ENCODE measurements around the gene DCC.

The DCC gene

DNA sequence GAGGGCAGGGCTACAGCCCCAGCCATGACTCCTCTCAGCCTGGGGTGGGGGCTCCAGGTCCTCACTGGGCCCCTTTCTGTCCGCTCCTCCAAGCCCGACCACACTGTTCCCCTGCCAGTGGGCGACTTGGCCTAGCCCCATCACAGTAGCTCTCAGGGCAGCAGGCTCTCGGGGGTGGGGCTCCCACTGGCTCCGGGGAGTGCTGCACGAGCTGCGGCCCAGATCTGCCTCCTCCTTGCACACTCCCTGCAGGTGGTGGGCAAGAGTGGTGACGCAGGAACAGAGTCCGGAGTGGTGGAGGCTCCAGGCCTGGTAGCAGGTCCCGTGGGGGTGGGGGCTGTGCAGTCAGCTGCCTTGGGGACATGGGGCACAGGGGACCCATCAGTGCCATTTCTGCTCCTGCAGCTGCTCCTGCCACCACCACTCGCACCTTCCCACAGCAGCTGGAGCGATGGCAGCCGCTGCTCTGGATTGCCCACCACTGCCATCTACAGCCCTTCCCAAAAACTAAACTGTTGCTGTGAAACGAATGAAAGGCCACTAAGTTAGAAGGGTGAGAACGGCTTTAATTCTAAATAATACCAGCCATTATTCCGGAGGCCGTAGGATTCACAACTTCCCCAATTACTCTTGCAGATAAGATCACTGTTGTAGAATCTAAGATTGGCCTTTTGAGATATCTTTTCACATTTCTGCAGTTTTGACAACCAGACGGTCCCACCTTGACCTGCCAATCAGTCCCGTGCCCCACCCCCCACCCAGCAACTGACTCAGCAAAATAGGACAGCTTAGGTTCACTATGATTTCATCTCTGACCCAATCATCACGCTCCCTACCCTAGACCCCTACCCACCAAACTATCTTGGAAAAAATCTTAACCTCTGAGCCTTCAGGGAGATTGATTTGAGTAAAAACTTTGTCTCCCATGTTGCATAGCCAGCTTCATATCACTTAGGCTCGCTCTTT is 530.2 kb downstream of the DCC start:
- Histone ChIP-seq H3K79me2 (no peaks in the 10 kb centered on the region), H3K9ac (no peak overlapping the region), H2AFZ (no peak overlapping the region), H3K27me3 (ENCODE audit: control insufficient read depth, insufficient read depth, low read length) (no peaks in the 10 kb centered on the region), H3K36me3 (ENCODE audit: control insufficient read depth, insufficient read depth, low read length) (no peaks in the 10 kb centered on the region), H3K4me1 (no peaks in the 10 kb centered on the region), H3K9me3 (ENCODE audit: control insufficient read depth, low read length) (no peaks in the 10 kb centered on the region), H3K27ac (no peak overlapping the region), H3K4me3 (ENCODE audit: low read depth, low read length) (no peak overlapping the region), H3K4me2 (ENCODE audit: low read length) (no peak overlapping the region)
- TF ChIP-seq, protein P1, sequence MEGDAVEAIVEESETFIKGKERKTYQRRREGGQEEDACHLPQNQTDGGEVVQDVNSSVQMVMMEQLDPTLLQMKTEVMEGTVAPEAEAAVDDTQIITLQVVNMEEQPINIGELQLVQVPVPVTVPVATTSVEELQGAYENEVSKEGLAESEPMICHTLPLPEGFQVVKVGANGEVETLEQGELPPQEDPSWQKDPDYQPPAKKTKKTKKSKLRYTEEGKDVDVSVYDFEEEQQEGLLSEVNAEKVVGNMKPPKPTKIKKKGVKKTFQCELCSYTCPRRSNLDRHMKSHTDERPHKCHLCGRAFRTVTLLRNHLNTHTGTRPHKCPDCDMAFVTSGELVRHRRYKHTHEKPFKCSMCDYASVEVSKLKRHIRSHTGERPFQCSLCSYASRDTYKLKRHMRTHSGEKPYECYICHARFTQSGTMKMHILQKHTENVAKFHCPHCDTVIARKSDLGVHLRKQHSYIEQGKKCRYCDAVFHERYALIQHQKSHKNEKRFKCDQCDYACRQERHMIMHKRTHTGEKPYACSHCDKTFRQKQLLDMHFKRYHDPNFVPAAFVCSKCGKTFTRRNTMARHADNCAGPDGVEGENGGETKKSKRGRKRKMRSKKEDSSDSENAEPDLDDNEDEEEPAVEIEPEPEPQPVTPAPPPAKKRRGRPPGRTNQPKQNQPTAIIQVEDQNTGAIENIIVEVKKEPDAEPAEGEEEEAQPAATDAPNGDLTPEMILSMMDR (IDR thresholded peaks at IDR 0.05): no peak

DNA sequence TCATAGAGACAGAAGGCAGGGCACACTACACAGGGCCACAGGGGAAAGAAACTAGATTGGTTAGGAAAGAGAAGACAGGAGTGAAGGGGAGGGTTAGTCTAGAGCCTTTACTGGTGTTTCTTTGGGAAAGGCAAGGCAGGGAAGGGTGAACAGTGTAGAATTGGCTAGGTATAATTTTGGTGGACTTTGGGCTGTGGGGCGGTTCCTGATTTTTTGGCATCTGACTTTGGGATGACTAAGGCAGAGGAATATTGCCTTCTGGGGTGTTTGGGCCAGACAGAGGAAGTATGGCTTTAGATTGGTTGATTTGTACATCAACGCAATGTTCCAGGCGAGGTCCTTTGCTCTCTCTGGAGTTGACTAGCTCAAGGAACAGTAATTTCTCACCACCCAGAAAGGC is 534.8 kb downstream of the DCC start:
- TF ChIP-seq, protein P1 (IDR thresholded peaks at IDR 0.05): no peak
- no peak overlapping the region for H2AFZ ChIP-seq

DNA sequence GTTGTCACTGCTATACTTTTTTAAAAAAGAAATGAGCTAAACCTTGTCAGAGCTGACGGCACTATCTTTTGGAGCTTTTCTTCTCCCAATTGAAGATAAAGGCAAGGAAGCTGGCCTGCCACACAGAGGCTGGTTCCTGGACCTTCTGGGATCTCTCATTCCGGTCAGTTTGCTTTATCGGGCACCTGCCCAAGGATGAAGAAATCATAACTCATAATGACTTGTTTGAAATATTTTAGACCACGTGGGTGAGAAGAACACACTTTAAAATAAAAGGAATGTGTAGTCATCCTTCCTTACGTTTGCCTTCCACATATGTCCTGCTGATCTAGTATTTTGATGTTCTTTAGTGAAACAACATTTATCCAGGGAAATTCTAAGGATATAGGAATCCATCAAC is 535.7 kb downstream of the DCC start:
- Histone ChIP-seq H3K36me3 (ENCODE audit: control insufficient read depth, insufficient read depth, low read length) (no peaks in the 10 kb centered on the region), H2AFZ (no peak overlapping the region), H3K4me3 (ENCODE audit: low read depth, low read length) (no peak overlapping the region), H3K27me3 (ENCODE audit: control insufficient read depth, insufficient read depth, low read length) (no peaks in the 10 kb centered on the region), H3K27ac (no peak overlapping the region), H3K79me2 (no peaks in the 10 kb centered on the region), H3K4me2 (ENCODE audit: low read length) (no peak overlapping the region), H3K9me3 (ENCODE audit: control insufficient read depth, low read length) (no peaks in the 10 kb centered on the region), H3K9ac (no peak overlapping the region), H3K4me1 (no peaks in the 10 kb centered on the region)
- TF ChIP-seq, protein P1 (IDR thresholded peaks at IDR 0.05): no peak

More for the DNA sequence above, 534.8 kb downstream of the DCC start:
- Histone ChIP-seq H3K4me3 (ENCODE audit: low read depth, low read length) (no peak overlapping the region), H3K27me3 (ENCODE audit: control insufficient read depth, insufficient read depth, low read length) (no peaks in the 10 kb centered on the region), H3K36me3 (ENCODE audit: control insufficient read depth, insufficient read depth, low read length) (no peaks in the 10 kb centered on the region), H3K9ac (no peak overlapping the region), H3K9me3 (ENCODE audit: control insufficient read depth, low read length) (no peaks in the 10 kb centered on the region), H3K79me2 (no peaks in the 10 kb centered on the region), H3K4me2 (ENCODE audit: low read length) (no peak overlapping the region), H3K4me1 (no peaks in the 10 kb centered on the region), H3K27ac (no peak overlapping the region)

DNA sequence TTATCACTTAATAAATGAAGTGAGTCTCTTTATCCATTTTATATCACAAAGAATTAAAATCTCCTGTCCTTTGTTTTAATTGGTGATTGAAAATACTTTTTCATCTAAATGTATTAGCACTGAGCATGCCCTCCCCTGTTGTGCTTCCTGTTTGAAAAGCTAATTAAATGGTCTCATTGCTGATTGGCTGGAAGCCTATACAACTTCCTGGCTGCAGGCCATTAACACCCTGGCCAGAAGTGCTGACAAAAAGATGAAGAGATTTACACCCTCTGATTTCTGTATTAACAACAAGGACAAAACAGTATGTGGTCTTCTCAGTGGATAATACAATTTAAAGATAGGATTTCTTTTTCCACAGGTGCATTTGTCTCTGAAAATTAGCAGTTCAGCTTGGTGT is 548.0 kb downstream of the DCC start:
- no peaks in the 10 kb centered on the region for H3K9me3 ChIP-seq (ENCODE audit: control insufficient read depth, low read length)
- H3K4me1 ChIP-seq: no peaks in the 10 kb centered on the region
- H3K27me3 ChIP-seq (ENCODE audit: control insufficient read depth, insufficient read depth, low read length): no peaks in the 10 kb centered on the region

More for the DNA sequence above, 548.0 kb downstream of the DCC start:
- Histone ChIP-seq H3K4me2 (ENCODE audit: low read length) (no peak overlapping the region), H3K4me3 (ENCODE audit: low read depth, low read length) (no peak overlapping the region), H3K27ac (no peak overlapping the region), H3K79me2 (no peaks in the 10 kb centered on the region), H2AFZ (no peak overlapping the region), H3K9ac (no peak overlapping the region), H3K36me3 (ENCODE audit: control insufficient read depth, insufficient read depth, low read length) (no peaks in the 10 kb centered on the region)
- TF ChIP-seq, protein P1 (IDR thresholded peaks at IDR 0.05): no peak
